ENCODE results near the gene TTC1. TPM values are rescaled to one million over a fixed set of nuclear protein-coding genes. Genes with fewer than 3 reads are reported as not detected.

The TTC1 gene
- total RNA-seq, 2 experiments from 2014 or later = 32.6 to 35.1 TPM

DNA sequence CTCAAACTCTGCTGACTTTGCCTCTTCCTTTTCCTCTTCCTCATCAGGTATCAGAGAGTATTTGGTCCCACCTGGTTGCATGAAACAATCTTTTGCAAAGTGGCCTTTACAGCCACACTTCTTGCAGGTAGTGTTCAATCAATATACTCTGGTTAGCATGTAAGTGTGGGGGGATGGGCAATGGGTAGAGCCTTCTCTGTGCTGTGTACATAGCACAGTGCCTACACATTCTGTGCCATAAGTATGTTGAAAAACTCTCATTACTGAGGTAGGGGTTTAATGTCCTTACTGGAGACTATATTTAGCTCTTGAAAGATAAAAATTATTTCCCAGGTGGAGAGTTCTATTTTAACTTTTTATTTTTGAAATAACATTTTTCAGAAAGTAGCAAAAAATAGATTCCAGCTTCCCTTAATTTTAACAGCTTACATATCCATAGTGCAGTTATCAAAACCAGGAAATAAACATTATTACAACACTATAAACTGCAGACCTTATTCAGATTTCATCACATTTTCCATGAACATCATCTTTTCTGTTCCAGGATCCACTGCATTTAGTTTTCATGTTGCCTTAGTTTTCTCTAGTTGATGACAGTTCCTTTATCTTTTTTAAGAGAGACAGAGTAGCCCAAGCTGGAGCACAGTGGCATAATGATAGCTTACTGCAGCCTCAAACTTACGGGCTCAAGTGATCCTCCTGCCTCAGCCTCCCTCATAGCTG is 15.1 kb downstream of the TTC1 start:
- DNase-seq (ENCODE audit: low spot score) = no peak
- Histone ChIP-seq H3K9me2 (ENCODE audit: insufficient read depth, low read length) (no peaks in the 10 kb centered on the region), H3K4me3 (ENCODE audit: low read depth, low read length, poor library complexity, severe bottlenecking) (no peak overlapping the region), H3K4me2 (ENCODE audit: low read length) (no peak overlapping the region), H4K20me1 (ENCODE audit: insufficient read depth, low read length) (0 out of 2 replicates have a peak, but pooled peaks cover 3% of the 10 kb centered on the region), H2AFZ (ENCODE audit: low read length) (no peak overlapping the region), H3K36me3 (ENCODE audit: insufficient read depth, low read length) (peaks cover 64% of the 10 kb centered on the region), H3K9me3 (ENCODE audit: low read length) (no peaks in the 10 kb centered on the region), H3K79me2 (ENCODE audit: insufficient read depth, low read depth, low read length) (peaks cover 8% of the 10 kb centered on the region; the same call in 1 of the 2 replicates), H3K4me1 (ENCODE audit: insufficient read depth, low read length, poor library complexity, severe bottlenecking) (no peaks in the 10 kb centered on the region), H3K27ac (ENCODE audit: low read depth, low read length, poor library complexity, severe bottlenecking) (no peak overlapping the region)
- ChIA-PET CTCF (ENCODE audit: unreplicated experiment) (interaction anchor here (0.6 kb wide), 1 partner anchor 11 kb away, joined by 3 read pairs; no protein-coding TSS in a partner anchor), POLR2A (interaction anchor here (0.6 to 1.0 kb wide), 5 partner anchors 150 to 457 kb away, joined by 3 to 5 read pairs (median 3); no protein-coding TSS in a partner anchor)
- no TSS peak for BruUV-seq (replicated peaks)
- no peak for TF ChIP-seq EZH2phosphoT487 (IDR thresholded peaks at IDR 0.05; ENCODE audit: borderline replicate concordance, low read depth, low read length)
- TF ChIP-seq, protein P1, sequence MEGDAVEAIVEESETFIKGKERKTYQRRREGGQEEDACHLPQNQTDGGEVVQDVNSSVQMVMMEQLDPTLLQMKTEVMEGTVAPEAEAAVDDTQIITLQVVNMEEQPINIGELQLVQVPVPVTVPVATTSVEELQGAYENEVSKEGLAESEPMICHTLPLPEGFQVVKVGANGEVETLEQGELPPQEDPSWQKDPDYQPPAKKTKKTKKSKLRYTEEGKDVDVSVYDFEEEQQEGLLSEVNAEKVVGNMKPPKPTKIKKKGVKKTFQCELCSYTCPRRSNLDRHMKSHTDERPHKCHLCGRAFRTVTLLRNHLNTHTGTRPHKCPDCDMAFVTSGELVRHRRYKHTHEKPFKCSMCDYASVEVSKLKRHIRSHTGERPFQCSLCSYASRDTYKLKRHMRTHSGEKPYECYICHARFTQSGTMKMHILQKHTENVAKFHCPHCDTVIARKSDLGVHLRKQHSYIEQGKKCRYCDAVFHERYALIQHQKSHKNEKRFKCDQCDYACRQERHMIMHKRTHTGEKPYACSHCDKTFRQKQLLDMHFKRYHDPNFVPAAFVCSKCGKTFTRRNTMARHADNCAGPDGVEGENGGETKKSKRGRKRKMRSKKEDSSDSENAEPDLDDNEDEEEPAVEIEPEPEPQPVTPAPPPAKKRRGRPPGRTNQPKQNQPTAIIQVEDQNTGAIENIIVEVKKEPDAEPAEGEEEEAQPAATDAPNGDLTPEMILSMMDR (conservative IDR thresholded peaks at IDR 0.05; ENCODE audit: low read length) = no peak
- intact Hi-C loops (cut with micrococcal nuclease; ENCODE audit: unreplicated experiment) = loop anchor here (10.0 kb wide), 1 partner anchor 181 kb away; no protein-coding TSS in a partner anchor

DNA sequence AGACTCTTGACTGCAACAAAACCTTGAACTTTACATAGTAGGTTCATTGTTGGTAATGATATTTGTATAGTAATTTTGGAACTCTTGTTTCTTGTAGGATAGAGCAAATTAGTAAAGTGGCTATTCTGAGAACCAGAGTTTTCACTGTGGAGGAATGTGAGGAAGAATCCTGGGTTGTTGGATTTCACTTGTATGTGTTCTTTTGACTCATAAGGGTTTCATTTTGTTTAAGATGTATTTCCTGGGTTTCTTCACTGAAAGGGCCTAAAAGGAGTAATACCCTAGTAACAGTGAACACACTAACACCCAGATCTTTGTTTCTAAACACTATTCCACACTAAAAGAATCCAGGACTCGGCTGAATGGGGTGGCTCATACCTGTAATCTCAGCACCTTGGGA is 20.1 kb downstream of the TTC1 start:
- H2AFZ ChIP-seq (ENCODE audit: low read length) = no peak overlapping the region

More for the DNA sequence above, 20.1 kb downstream of the TTC1 start:
- Histone ChIP-seq H3K27ac (ENCODE audit: low read depth, low read length, poor library complexity, severe bottlenecking) (no peak overlapping the region), H3K9me3 (ENCODE audit: low read length) (no peaks in the 10 kb centered on the region), H3K4me2 (ENCODE audit: low read length) (no peak overlapping the region), H3K4me3 (ENCODE audit: low read depth, low read length, poor library complexity, severe bottlenecking) (no peak overlapping the region), H3K9me2 (ENCODE audit: insufficient read depth, low read length) (no peaks in the 10 kb centered on the region), H4K20me1 (ENCODE audit: insufficient read depth, low read length) (no peaks in the 10 kb centered on the region), H3K4me1 (ENCODE audit: insufficient read depth, low read length, poor library complexity, severe bottlenecking) (no peaks in the 10 kb centered on the region), H3K36me3 (ENCODE audit: insufficient read depth, low read length) (peaks cover 68% of the 10 kb centered on the region), H3K79me2 (ENCODE audit: insufficient read depth, low read depth, low read length) (no peaks in the 10 kb centered on the region; the same call in 1 of the 2 replicates)
- ChIA-PET POLR2A (no interaction called here), CTCF (ENCODE audit: unreplicated experiment) (no interaction called here)
- BruUV-seq (replicated peaks) = no TSS peak
- no peak for TF ChIP-seq EZH2phosphoT487 (IDR thresholded peaks at IDR 0.05; ENCODE audit: borderline replicate concordance, low read depth, low read length)
- TF ChIP-seq, protein P1 (conservative IDR thresholded peaks at IDR 0.05; ENCODE audit: low read length) = no peak
- no peak for DNase-seq (ENCODE audit: low spot score)
- intact Hi-C loops (cut with micrococcal nuclease; ENCODE audit: unreplicated experiment) = loop anchor here (10.0 kb wide), 1 partner anchor 176 kb away; no protein-coding TSS in a partner anchor

All from OCI-LY7 (cell line).